ENCODE data around the gene PFDN1. TPM values are rescaled to one million over a fixed set of nuclear protein-coding genes. Genes with fewer than 3 reads are reported as not detected.

PFDN1 gene
- total RNA-seq, 1 experiment from 2014 or later: 69.1 TPM

DNA sequence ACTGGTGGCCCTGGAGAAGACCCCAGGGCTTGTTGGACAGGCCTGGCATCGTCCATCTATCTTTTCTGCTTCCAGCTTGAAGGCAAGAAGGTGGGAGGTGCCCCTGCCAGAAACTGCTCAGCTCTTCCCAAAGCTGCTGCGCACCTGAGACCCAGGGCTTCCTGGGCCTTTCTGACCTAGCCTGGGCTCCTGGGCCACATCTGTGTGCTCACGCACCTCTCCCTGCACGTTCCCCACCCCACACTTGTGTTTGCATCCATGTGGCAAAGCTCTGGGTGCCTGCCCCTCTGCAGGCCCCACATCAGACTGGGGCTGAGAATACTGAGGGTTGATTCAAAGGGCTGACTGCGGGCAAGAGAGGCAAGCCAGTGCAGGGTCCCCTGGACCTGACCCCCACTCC is 63.4 kb downstream of the PFDN1 start:
- H3K79me2 ChIP-seq (ENCODE audit: low read depth): no peaks in the 10 kb centered on the region
- intact Hi-C loops (cut with micrococcal nuclease; ENCODE audit: unreplicated experiment): loop anchor here (10.0 kb wide), 1 partner anchor 455 kb away; no protein-coding TSS in a partner anchor

DNA sequence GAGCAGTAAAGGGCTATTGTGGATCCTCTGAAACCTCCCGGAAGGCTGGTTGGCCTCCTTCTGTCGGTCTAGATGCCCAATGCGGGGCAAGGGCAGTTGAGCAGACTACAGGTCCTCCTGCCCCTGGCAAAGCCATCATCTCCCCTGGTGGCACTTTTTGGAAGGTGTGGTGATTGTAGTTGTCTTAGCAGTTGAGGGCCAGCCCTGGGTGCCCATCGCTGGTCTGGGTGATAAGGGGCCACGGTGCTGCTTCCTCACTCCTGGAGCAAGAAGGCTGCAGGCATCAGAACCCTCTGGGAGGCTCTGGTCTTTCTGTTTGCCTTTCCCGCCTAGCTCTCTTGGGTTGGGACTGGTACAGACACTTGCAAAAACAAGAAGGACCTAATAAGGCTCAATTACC is 64.1 kb downstream of the PFDN1 start:
- TF ChIP-seq EZH2 (IDR thresholded peaks at IDR 0.05; ENCODE audit: low read depth): no peak
- TF ChIP-seq, protein P1, sequence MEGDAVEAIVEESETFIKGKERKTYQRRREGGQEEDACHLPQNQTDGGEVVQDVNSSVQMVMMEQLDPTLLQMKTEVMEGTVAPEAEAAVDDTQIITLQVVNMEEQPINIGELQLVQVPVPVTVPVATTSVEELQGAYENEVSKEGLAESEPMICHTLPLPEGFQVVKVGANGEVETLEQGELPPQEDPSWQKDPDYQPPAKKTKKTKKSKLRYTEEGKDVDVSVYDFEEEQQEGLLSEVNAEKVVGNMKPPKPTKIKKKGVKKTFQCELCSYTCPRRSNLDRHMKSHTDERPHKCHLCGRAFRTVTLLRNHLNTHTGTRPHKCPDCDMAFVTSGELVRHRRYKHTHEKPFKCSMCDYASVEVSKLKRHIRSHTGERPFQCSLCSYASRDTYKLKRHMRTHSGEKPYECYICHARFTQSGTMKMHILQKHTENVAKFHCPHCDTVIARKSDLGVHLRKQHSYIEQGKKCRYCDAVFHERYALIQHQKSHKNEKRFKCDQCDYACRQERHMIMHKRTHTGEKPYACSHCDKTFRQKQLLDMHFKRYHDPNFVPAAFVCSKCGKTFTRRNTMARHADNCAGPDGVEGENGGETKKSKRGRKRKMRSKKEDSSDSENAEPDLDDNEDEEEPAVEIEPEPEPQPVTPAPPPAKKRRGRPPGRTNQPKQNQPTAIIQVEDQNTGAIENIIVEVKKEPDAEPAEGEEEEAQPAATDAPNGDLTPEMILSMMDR (conservative IDR thresholded peaks at IDR 0.05): no peak
- H3K27ac ChIP-seq: no peak overlapping the region
- POLR2A ChIA-PET (ENCODE audit: unreplicated experiment): no interaction called here
- H4K20me1 ChIP-seq (ENCODE audit: insufficient read depth): no peaks in the 10 kb centered on the region
- no peak overlapping the region for H2AFZ ChIP-seq
- no peaks in the 10 kb centered on the region; the same call in 1 of the 2 replicates for H3K9me2 ChIP-seq (ENCODE audit: insufficient read depth)
- intact Hi-C loops (cut with micrococcal nuclease; ENCODE audit: unreplicated experiment): loop anchor here (10.0 kb wide), 1 partner anchor 454 kb away; no protein-coding TSS in a partner anchor
- CTCF ChIA-PET: no interaction called here
- DNase-seq: no peak
- no peaks in the 10 kb centered on the region for H3K27me3 ChIP-seq (ENCODE audit: insufficient read depth, low read depth)
- H3K4me3 ChIP-seq: no peak overlapping the region
- no peaks in the 10 kb centered on the region for H3K79me2 ChIP-seq (ENCODE audit: low read depth)
- H3K4me2 ChIP-seq: no peak overlapping the region
- no peaks in the 10 kb centered on the region for H3F3A ChIP-seq (ENCODE audit: insufficient read depth, low read depth)
- no TSS peak for BruUV-seq (replicated peaks)
- H3K9me3 ChIP-seq (ENCODE audit: insufficient read depth, low read depth): no peaks in the 10 kb centered on the region
- peaks cover 13% of the 10 kb centered on the region for H3K4me1 ChIP-seq (replicated peaks; ENCODE audit: insufficient read depth)
- no peaks in the 10 kb centered on the region for H3K36me3 ChIP-seq (ENCODE audit: low read depth)

More for the DNA sequence above, 63.4 kb downstream of the PFDN1 start:
- Histone ChIP-seq H3K9me3 (ENCODE audit: insufficient read depth, low read depth) (no peaks in the 10 kb centered on the region), H3K4me3 (no peak overlapping the region), H3K27me3 (ENCODE audit: insufficient read depth, low read depth) (no peaks in the 10 kb centered on the region), H3K27ac (no peak overlapping the region), H4K20me1 (ENCODE audit: insufficient read depth) (no peaks in the 10 kb centered on the region), H3K9me2 (ENCODE audit: insufficient read depth) (no peaks in the 10 kb centered on the region; the same call in 1 of the 2 replicates), H3K36me3 (ENCODE audit: low read depth) (no peaks in the 10 kb centered on the region), H2AFZ (no peak overlapping the region), H3K4me2 (no peak overlapping the region), H3K4me1 (replicated peaks; ENCODE audit: insufficient read depth) (peaks cover 13% of the 10 kb centered on the region), H3F3A (ENCODE audit: insufficient read depth, low read depth) (no peaks in the 10 kb centered on the region)
- CTCF ChIA-PET: interaction anchor here (0.5 to 1.9 kb wide), 9 partner anchors 12 to 164 kb away, joined by 3 to 8 read pairs (median 6); partner anchors contain the start of gene HBEGF
- POLR2A ChIA-PET (ENCODE audit: unreplicated experiment): no interaction called here
- TF ChIP-seq, protein P1 (conservative IDR thresholded peaks at IDR 0.05): no peak
- no peak for TF ChIP-seq EZH2 (IDR thresholded peaks at IDR 0.05; ENCODE audit: low read depth)
- no peak for DNase-seq
- no TSS peak for BruUV-seq (replicated peaks)

DNA sequence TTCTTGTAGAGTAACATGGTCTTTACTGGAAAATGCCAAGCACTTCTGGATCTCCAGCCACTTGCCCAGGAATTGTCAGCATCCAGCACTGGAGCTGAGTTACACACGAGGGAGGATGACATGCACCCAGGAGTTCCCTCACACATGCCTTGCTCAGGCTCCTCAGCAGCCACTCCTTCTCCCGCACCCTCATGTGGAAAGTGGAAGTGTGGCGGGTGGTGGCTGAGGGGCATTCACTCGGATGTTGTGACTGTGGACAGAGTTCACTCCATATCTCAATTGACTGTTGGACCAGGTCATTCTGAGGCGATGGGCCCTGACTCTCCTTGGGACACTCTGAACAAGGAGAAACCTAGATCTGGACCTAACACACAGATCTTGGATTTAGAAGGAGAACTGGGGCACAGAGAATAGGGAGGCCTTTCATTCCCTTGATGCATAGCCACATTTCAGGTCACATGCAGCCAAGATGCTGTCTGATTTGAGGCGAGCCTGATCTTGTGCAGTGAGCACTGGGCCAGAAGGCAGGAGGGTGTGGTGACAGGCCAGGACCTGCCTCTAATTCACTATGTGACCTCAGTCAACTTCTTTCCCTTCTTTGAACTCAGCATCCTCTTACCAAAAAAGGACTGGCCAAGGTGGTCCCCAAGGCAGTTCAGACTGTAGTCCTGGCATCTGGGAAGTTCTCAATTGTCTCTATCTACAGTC is 65.9 kb downstream of the PFDN1 start:
- Histone ChIP-seq H3K4me3 (no peak overlapping the region), H3F3A (ENCODE audit: insufficient read depth, low read depth) (no peaks in the 10 kb centered on the region), H3K9me2 (ENCODE audit: insufficient read depth) (no peaks in the 10 kb centered on the region; the same call in 1 of the 2 replicates), H3K36me3 (ENCODE audit: low read depth) (no peaks in the 10 kb centered on the region), H3K4me2 (no peak overlapping the region), H3K4me1 (replicated peaks; ENCODE audit: insufficient read depth) (peaks cover 13% of the 10 kb centered on the region), H3K27ac (no peak overlapping the region), H2AFZ (no peak overlapping the region), H3K9me3 (ENCODE audit: insufficient read depth, low read depth) (no peaks in the 10 kb centered on the region), H3K79me2 (ENCODE audit: low read depth) (no peaks in the 10 kb centered on the region), H3K27me3 (ENCODE audit: insufficient read depth, low read depth) (no peaks in the 10 kb centered on the region), H4K20me1 (ENCODE audit: insufficient read depth) (no peaks in the 10 kb centered on the region)
- POLR2A ChIA-PET (ENCODE audit: unreplicated experiment): no interaction called here
- intact Hi-C loops (cut with micrococcal nuclease; ENCODE audit: unreplicated experiment): loop anchor here (10.0 kb wide), 1 partner anchor 452 kb away; no protein-coding TSS in a partner anchor
- DNase-seq: no peak
- TF ChIP-seq, protein P1 (conservative IDR thresholded peaks at IDR 0.05): no peak
- TF ChIP-seq EZH2 (IDR thresholded peaks at IDR 0.05; ENCODE audit: low read depth): no peak
- CTCF ChIA-PET: no interaction called here
- BruUV-seq (replicated peaks): no TSS peak
